ENCODE results near the gene CRTC1.

DNA sequence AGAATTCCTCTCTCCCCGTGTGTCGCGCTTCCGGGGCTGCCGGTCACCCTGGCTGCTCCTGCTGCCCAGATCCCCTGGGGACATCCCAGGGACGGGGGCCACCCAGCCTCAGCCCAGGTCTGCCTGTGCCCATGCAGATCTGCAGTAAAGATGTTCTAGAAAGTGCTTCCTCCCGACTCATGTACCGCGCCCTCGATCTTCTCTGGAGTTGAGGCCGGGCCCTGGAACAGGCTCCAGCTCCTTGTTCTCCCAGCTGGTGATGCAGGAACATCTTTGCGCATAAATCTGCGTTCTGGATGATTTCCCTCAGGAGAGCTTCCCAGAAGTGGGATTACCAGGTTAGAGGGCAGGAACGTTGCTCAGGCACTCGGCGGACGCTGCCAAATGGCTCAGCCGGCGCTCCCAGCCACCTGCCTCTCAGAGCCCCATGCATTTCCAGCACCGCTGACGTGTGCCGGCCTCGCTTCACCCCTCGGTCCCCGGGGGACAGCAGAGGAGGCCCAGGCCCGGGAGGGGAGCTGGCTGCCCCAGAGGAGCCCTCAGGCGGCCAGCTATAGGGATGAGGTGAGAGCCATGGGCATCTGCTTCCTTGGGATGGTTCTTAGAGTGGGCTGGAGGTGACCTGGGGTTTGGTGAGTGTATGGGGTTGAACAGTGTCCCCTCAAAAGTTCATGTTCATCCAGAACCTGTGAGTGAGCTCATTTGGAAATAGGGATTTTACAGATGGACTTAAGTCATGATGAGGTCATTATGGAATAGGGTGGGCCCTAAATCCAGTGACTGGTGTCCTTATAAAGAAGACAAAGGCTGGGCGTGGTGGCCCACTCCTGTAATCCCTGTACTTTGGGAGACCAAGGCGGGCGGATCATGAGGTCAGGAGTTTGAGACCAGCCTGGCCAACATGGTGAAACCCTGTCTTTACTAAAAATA lies 42.6 kb downstream of the CRTC1 start:
- no peak for TF ChIP-seq EZH2 (IDR thresholded peaks at IDR 0.05; ENCODE audit: insufficient read depth, poor library complexity, severe bottlenecking)
- TF ChIP-seq EZH2phosphoT487 (IDR thresholded peaks at IDR 0.05; ENCODE audit: insufficient read depth, low read depth) = no peak
